Measurements from ENCODE around the gene ZNF329.

DNA sequence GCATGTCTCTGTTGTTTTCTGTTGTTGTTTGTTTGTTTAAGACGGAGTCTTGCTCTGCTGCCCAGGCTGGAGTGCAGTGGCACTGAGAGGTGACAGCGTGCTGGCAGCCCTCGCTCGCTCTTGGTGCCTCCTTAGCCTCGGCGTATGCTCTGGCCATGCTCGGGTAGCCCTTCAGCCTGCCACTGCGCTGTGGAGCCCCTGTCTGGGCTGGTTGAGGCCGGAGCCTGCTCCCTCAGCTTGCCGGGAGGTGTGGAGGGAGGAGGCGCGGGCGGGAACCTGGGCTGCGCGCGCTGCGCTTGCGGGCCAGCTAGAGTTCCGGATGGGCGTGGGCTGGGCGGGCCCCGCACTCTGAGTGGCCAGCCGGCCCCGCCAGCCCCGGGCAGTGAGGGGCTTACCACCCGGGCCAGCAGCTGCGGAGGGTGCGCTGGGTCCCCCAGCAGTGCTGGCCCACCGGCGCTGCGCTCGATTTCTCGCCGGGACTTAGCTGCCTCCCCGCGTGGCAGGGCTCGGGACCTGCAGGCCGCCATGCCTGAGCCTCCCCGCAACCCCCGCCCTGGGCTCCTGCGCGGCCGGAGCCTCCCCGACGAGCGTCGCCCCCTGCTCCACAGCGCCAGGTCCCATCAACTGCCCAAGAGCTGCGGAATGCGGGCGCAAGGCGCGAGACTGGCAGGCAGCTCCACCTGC lies 6.6 kb upstream of the ZNF329 start:
- TF ChIP-seq, protein P1, sequence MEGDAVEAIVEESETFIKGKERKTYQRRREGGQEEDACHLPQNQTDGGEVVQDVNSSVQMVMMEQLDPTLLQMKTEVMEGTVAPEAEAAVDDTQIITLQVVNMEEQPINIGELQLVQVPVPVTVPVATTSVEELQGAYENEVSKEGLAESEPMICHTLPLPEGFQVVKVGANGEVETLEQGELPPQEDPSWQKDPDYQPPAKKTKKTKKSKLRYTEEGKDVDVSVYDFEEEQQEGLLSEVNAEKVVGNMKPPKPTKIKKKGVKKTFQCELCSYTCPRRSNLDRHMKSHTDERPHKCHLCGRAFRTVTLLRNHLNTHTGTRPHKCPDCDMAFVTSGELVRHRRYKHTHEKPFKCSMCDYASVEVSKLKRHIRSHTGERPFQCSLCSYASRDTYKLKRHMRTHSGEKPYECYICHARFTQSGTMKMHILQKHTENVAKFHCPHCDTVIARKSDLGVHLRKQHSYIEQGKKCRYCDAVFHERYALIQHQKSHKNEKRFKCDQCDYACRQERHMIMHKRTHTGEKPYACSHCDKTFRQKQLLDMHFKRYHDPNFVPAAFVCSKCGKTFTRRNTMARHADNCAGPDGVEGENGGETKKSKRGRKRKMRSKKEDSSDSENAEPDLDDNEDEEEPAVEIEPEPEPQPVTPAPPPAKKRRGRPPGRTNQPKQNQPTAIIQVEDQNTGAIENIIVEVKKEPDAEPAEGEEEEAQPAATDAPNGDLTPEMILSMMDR (conservative IDR thresholded peaks at IDR 0.05) = no peak
- TF ChIP-seq ZFX (IDR thresholded peaks at IDR 0.05) = no peak
